NB4 (cell line): ENCODE results near the gene TMEM178B.

Experiments
- CTCF ChIP-seq: IDR thresholded peaks from one replicate; pipeline ENCODE4 v1.5.1; 2012; ENCODE audit warnings: low read depth, low read length
- MAX ChIP-seq: IDR thresholded peaks from 2 replicates; pipeline ENCODE4 v1.6.1; 2011; ENCODE audit warnings: low read depth, low read length
- MYC ChIP-seq: IDR thresholded peaks from 2 replicates; pipeline ENCODE4 v1.6.1; 2011; ENCODE audit warnings: low read depth, low read length
- POLR2A ChIP-seq: IDR thresholded peaks from 2 replicates; pipeline ENCODE4 v1.6.1; 2011; ENCODE audit warnings: mild to moderate bottlenecking; ENCODE audit not compliant: insufficient read length; ENCODE audit errors: extremely low read depth

- TF ChIP-seq CTCF, result peak; percentile 40
- no peak for TF ChIP-seq POLR2A
- TF ChIP-seq MAX, result no peak
- no peak for TF ChIP-seq MYC
Observed at GRCh38 chr7:141262101-141263090, 188.5 kb downstream of the TMEM178B start.
